G401.6 (cell line): ENCODE results near the gene CDCA5.

Experiments
- FAIRE-seq: peaks from 2 replicates; lab custom pipeline; 2012; peaks lifted over from hg19 to GRCh38; lab: Jason Lieb, UNC

CDCA5 gene

GRCh38 chr11:65043881-65044501, 39.8 kb downstream of the CDCA5 start:
- FAIRE-seq = no peak

DNA sequence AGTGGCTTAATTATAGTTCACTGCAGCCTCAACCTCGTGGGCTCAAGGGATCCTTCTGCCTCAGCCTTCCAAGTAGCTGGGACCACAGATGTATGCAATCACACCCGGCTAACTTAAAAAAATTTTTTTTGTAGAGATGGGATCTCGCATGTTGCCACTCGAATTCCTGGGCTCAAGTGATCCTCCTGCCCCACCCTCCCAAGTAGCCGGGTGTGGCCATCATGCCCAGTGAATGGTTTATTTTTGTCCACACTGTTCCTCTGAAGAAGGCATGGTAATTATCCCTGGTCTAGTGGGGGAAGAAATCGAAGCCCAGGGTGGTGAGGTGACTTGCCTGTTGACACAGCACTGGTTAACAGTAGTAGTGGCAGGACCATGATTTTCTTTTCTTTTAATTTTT, 40.9 kb downstream of the CDCA5 start:
- no peak for FAIRE-seq

DNA sequence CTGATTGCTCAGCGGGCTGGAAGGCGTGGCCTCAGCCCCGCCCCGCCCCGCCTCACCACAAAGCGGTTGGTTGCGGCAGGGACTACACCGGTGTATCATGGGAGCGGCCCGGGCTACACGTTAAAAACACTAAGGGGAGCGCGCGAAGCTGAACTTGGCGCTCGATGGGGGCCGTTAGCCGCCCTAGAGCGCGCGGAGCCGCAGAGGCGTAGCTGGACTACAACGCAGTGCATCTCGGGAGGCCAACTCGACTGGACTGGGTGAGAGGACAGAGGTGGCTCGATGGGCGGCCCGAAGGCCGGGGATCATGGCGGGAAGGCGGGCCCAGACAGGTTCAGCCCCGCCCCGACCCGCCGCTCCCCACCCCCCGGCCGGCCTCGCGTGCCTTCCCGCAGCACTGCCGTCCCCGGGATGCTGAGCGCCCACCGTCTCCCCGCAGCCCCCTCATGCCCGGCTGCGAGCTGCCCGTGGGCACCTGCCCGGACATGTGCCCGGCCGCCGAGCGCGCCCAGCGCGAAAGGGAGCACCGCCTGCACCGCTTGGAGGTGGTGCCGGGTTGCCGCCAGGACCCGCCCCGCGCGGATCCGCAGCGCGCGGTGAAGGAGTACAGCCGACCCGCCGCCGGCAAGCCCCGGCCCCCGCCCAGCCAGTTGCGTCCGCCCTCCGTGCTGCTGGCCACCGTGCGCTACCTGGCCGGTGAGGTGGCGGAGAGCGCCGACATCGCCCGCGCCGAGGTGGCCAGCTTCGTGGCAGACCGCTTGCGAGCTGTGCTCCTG, 42.8 kb downstream of the CDCA5 start, which contains the start of gene SAC3D1:
TSS of gene SAC3D1 (plus strand) at position 364 of the 776 bp plus-strand sequence. CDS start at position 447, 83 bp downstream.
- FAIRE-seq = peak; percentile 98

GRCh38 chr11:65040520-65040846, 43.4 kb downstream of the CDCA5 start:
- no peak for FAIRE-seq

DNA sequence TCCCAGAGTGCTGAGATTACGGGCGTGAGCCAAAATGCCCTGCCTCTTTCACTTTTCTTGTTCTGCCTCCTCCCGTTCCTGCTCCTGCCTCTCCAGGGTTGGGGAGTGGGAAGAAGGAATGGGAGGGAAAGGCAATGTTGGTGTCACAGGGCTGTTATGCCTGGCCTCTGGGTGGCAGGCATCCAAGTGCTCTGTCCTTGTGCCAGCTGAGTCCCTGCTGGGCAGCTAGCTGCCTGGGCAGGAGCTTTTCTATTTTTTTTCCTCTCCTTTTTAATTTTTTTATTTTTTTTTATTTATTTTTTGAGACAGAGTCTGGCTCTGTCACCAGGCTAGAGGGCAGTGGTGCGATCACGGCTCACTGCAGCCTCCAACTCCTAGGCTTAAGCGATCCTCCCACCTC, 46.9 kb downstream of the CDCA5 start:
- no peak for FAIRE-seq

- no peak for FAIRE-seq
These were observed 48.3 kb downstream of the CDCA5 start for GRCh38 chr11:65035579-65035978.

GRCh38 chr11:65034423-65034822, 49.4 kb downstream of the CDCA5 start:
- no peak for FAIRE-seq

GRCh38 chr11:65032216-65032615, 51.6 kb downstream of the CDCA5 start:
- FAIRE-seq = no peak
